GM21825 (cell line): ENCODE results near the gene MYH6.
"Not testable (repeated sequence)": the region's sequence is repeated elsewhere in the genome, so short reads cannot be mapped to it uniquely, and the experiment has no call there.

ENCODE experiments used
- ATAC-seq: cut with Tn5 transposase; IDR thresholded peaks from one replicate; pipeline ENCODE4 v1.9.1; 2021; ENCODE audit warnings: mild to moderate bottlenecking, moderate library complexity; ENCODE audit not compliant: unreplicated experiment

MYH6 gene

GRCh38 chr14:23436327-23437132, 28.5 kb upstream of the MYH6 start:
- ATAC-seq = no peak

- no peak for ATAC-seq
Measured at GRCh38 chr14:23435543-23436326, 27.7 kb upstream of the MYH6 start, which contains the start of gene MYH7. Gene MYH7, minus strand, starts transcription at chr14:23435660. Its CDS starts 1,928 bp downstream, at chr14:23433732.

- ATAC-seq = no peak
Measured at GRCh38 chr14:23434488-23435222, 26.6 kb upstream of the MYH6 start.

GRCh38 chr14:23433457-23433856, 25.4 kb upstream of the MYH6 start:
- ATAC-seq = no peak

GRCh38 chr14:23432946-23433345, 24.9 kb upstream of the MYH6 start:
- no peak for ATAC-seq

GRCh38 chr14:23432102-23432925, 24.2 kb upstream of the MYH6 start:
- ATAC-seq = no peak

GRCh38 chr14:23431486-23431885, 23.4 kb upstream of the MYH6 start:
- ATAC-seq = no peak

- no peak for ATAC-seq
Measured at GRCh38 chr14:23430723-23431085, 22.6 kb upstream of the MYH6 start.

- no peak for ATAC-seq
Measured at GRCh38 chr14:23430016-23430722, 22.1 kb upstream of the MYH6 start.

GRCh38 chr14:23428686-23429495, 20.8 kb upstream of the MYH6 start:
- no peak for ATAC-seq

GRCh38 chr14:23425798-23426197, 17.7 kb upstream of the MYH6 start:
- not testable (repeated sequence) for ATAC-seq

- ATAC-seq = no peak
Measured at GRCh38 chr14:23425169-23425568, 17.1 kb upstream of the MYH6 start.

- no peak for ATAC-seq
Measured at GRCh38 chr14:23423657-23424056, 15.6 kb upstream of the MYH6 start.

GRCh38 chr14:23421594-23421993, 13.5 kb upstream of the MYH6 start:
- no peak for ATAC-seq

- ATAC-seq = not testable (repeated sequence)
Measured at GRCh38 chr14:23419646-23420045, 11.6 kb upstream of the MYH6 start.

GRCh38 chr14:23418021-23418420, 9.9 kb upstream of the MYH6 start:
- no peak for ATAC-seq

GRCh38 chr14:23417269-23417668, 9.2 kb upstream of the MYH6 start:
- not testable (repeated sequence) for ATAC-seq

- ATAC-seq = no peak
Measured at GRCh38 chr14:23416801-23417200, 8.7 kb upstream of the MYH6 start.
